Type B pancreatic cell (in vitro differentiated cells): ENCODE measurements around the gene CASZ1. TPM values are rescaled to one million over a fixed set of nuclear protein-coding genes. Genes with fewer than 3 reads are reported as not detected.

Source experiments
- DNase-seq: peaks from one replicate; pipeline ENCODE4 v3.0.0; 2021; ENCODE audit warnings: mixed read lengths; ENCODE audit not compliant: unreplicated experiment; ENCODE audit errors: extremely low spot score
- H3K27ac Mint-ChIP-seq: 2 replicates; pipeline ENCODE4 v1.8.0; 2021; ENCODE audit warnings: mild to moderate bottlenecking, mixed read lengths
- H3K27me3 Mint-ChIP-seq: 2 replicates; pipeline ENCODE4 v1.8.0; 2021; ENCODE audit warnings: mixed read lengths
- H3K36me3 Mint-ChIP-seq: 2 replicates; pipeline ENCODE4 v1.8.0; 2021; ENCODE audit warnings: mixed read lengths
- H3K4me1 Mint-ChIP-seq: one replicate; pipeline ENCODE4 v1.8.0; 2021; ENCODE audit warnings: mixed read lengths; ENCODE audit not compliant: unreplicated experiment
- H3K4me3 Mint-ChIP-seq: 2 replicates; pipeline ENCODE4 v1.8.0; 2021; ENCODE audit warnings: mild to moderate bottlenecking, mixed read lengths
- H3K9me3 Mint-ChIP-seq: 2 replicates; pipeline ENCODE4 v1.8.0; 2021; ENCODE audit warnings: mixed read lengths
- CTCF ChIP-seq: fragments of 200-600 bp; sonication (generic); conservative IDR thresholded peaks from 2 replicates; pipeline ENCODE4 v1.5.0; 2021; ENCODE audit warnings: antibody characterized with exemption, mild to moderate bottlenecking
- total RNA-seq: library from RNA; stranded (reverse); gene quantifications from 2 replicates; pipeline ENCODE4 v1.2.1, GENCODE V29; 2021; ENCODE audit warnings: low replicate concordance

The CASZ1 gene
- total RNA-seq, 1 donor from 2014 or later, result 15.7 TPM

GRCh38 chr1:10815858-10816195, 19.4 kb upstream of the CASZ1 start:
- peaks cover 10% of the 10 kb centered on the region for H3K27me3 Mint-ChIP-seq
- H3K27ac Mint-ChIP-seq, result no peak overlapping the region
- peaks cover 6% of the 10 kb centered on the region for H3K4me1 Mint-ChIP-seq
- H3K9me3 Mint-ChIP-seq, result no peaks in the 10 kb centered on the region
- no peak overlapping the region for H3K4me3 Mint-ChIP-seq
- no peak for TF ChIP-seq CTCF
- H3K36me3 Mint-ChIP-seq, result no peaks in the 10 kb centered on the region
- DNase-seq, result no peak

DNA sequence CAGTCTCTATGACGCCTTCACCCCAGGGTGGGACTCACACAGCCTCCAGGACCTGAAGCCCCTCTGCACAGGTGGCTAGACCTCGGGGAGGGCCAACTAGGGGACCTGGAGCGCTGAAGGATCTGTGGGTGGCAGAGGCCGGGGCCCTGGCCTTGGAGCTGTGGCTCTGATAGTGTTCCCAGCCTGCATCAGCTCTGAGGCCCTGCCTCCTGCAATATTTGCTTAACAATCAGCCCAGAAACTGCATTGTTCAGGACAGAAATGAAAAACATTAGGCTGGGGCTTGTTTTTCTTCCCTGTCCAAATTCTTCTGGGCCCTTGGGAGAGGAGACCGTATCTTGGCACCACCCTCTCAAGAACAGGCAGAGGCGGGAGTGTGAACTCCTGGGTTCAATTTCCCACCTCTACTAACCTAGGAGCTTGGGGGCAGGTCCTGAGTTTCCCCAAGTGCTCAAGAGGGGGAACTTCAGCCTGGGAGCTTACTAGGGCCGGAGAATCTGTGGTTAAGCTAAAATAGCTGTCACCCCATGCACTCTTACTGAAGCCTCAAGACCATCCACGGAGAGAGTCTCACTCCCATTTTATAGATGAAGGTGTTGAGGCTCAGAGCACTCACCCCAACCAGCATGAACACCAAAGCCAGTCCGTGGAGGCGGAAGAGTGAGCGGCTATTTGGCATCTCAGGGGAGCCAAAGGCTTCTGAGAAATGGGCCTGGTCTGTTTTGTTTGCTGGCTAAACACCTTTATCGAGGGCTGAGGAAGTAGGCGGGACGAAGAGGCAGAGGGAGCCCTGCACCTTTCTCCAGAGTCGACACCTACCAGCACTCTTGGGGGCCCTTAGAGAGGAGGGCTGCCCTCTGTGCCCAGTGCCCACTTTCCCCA, 18.8 kb upstream of the CASZ1 start:
- peaks cover 16% of the 10 kb centered on the region for H3K27me3 Mint-ChIP-seq
- no peak for TF ChIP-seq CTCF
- H3K4me3 Mint-ChIP-seq, result no peak overlapping the region
- no peak overlapping the region for H3K27ac Mint-ChIP-seq
- no peak for DNase-seq
- no peaks in the 10 kb centered on the region for H3K9me3 Mint-ChIP-seq
- H3K4me1 Mint-ChIP-seq, result peaks cover 6% of the 10 kb centered on the region
- no peaks in the 10 kb centered on the region for H3K36me3 Mint-ChIP-seq

GRCh38 chr1:10814312-10814711, 17.9 kb upstream of the CASZ1 start:
- no peak for TF ChIP-seq CTCF
- DNase-seq, result no peak
- H3K27ac Mint-ChIP-seq, result no peak overlapping the region
- no peaks in the 10 kb centered on the region for H3K36me3 Mint-ChIP-seq
- peaks cover 23% of the 10 kb centered on the region for H3K27me3 Mint-ChIP-seq
- no peaks in the 10 kb centered on the region for H3K9me3 Mint-ChIP-seq
- H3K4me1 Mint-ChIP-seq, result peaks cover 6% of the 10 kb centered on the region
- no peak overlapping the region for H3K4me3 Mint-ChIP-seq

- TF ChIP-seq CTCF, result no peak
- H3K27me3 Mint-ChIP-seq, result peaks cover 26% of the 10 kb centered on the region
- H3K4me1 Mint-ChIP-seq, result peaks cover 6% of the 10 kb centered on the region
- no peak overlapping the region for H3K27ac Mint-ChIP-seq
- no peaks in the 10 kb centered on the region for H3K9me3 Mint-ChIP-seq
- no peaks in the 10 kb centered on the region for H3K36me3 Mint-ChIP-seq
- no peak for DNase-seq
- H3K4me3 Mint-ChIP-seq, result no peak overlapping the region
Measured at GRCh38 chr1:10813799-10814198, 17.4 kb upstream of the CASZ1 start.

DNA sequence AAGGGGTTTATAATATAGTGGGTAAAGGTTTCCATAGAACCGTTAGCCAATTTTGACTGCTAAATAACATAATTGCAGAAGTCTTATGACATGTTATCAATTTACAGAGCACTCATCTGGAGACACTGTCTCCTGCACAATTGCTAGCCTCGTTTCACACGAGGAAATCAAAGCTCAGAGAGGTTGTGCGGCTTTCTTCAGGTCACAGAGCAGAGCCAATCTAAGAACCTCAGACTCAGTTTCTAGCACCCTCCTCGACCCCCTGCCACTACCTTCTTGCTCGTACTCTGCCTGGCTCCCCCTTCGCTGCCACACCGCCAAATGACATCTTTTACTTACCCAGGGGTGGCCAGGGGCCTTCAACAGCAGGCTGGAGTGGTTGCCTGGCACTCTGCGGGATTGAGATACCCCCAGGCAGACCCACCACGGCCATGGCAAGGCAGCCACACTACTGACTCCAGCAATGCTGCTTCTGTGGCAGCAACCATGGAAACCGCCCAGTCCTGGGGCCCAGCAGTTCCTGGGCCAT, 16.0 kb upstream of the CASZ1 start:
- peaks cover 40% of the 10 kb centered on the region for H3K27me3 Mint-ChIP-seq
- H3K36me3 Mint-ChIP-seq, result no peaks in the 10 kb centered on the region
- H3K4me1 Mint-ChIP-seq, result peaks cover 6% of the 10 kb centered on the region
- no peak overlapping the region for H3K27ac Mint-ChIP-seq
- no peak for DNase-seq
- no peaks in the 10 kb centered on the region for H3K9me3 Mint-ChIP-seq
- no peak for TF ChIP-seq CTCF
- no peak overlapping the region for H3K4me3 Mint-ChIP-seq
